Lung (tissue), 12 donors: Measurements from ENCODE around the gene SLC28A1. TPM values are rescaled to one million over a fixed set of nuclear protein-coding genes. Genes with fewer than 3 reads are reported as not detected.

Source experiments
- ATAC-seq: fragments of 200-7000 bp; cut with Tn5 transposase; one replicate; pipeline ENCODE4 v1.9.1; 2020; ENCODE audit warnings: moderate number of reproducible peaks; ENCODE audit not compliant: insufficient read depth, low FRiP score
- DNase-seq, 3 donors: peaks; one replicate each; pipeline ENCODE4 v3.0.0-alpha.2; 2013 to 2017
- H3K27ac ChIP-seq, 2 donors: one replicate each; pipeline ENCODE4 v1.5.1; 2013; ENCODE audit warnings: mild to moderate bottlenecking in 2 of 2, moderate library complexity in 2 of 2, control low read depth in 1 of 2, inconsistent platforms in 1 of 2, low read depth in 1 of 2, low read length in 1 of 2
- H3K27me3 ChIP-seq, 3 donors: one replicate each; pipeline ENCODE4 v1.5.1; 2013; ENCODE audit warnings: low read length in 2 of 3; ENCODE audit not compliant: control insufficient read depth in 3 of 3, insufficient read depth in 3 of 3
- H3K36me3 ChIP-seq, 4 donors: one replicate each; pipeline ENCODE4 v1.5.1; 2013; ENCODE audit warnings: low read length in 4 of 4, mild to moderate bottlenecking in 1 of 4, moderate library complexity in 1 of 4; ENCODE audit not compliant: control insufficient read depth in 4 of 4, insufficient read depth in 4 of 4
- H3K4me1 ChIP-seq, 5 donors: one replicate each; pipeline ENCODE4 v1.5.1; 2013; ENCODE audit warnings: low read length in 5 of 5, mild to moderate bottlenecking in 2 of 5, moderate library complexity in 1 of 5; ENCODE audit not compliant: control insufficient read depth in 5 of 5, insufficient read depth in 5 of 5
- H3K4me3 ChIP-seq: one replicate; pipeline ENCODE4 v1.5.1; 2013; ENCODE audit warnings: mild to moderate bottlenecking, control low read depth, moderate library complexity
- H3K9ac ChIP-seq, 2 donors: one replicate each; pipeline ENCODE4 v1.5.1; 2013; ENCODE audit warnings: low read length in 2 of 2, control low read depth in 1 of 2; ENCODE audit not compliant: insufficient read depth in 1 of 2
- H3K9me3 ChIP-seq, 4 donors: one replicate each; pipeline ENCODE4 v1.5.1; 2013; ENCODE audit warnings: low read length in 3 of 4, mild to moderate bottlenecking in 1 of 4, moderate library complexity in 1 of 4; ENCODE audit not compliant: control insufficient read depth in 4 of 4, insufficient read depth in 3 of 4
- WGBS, 2 donors: extraction: QIAGEN DNeasy Blood & Tissue Kit; methylation state at CpG; one replicate each; pipeline ENCODE4 v1.1.7; 2013; 5-methylcytosine and 5-hydroxymethylcytosine counted together
- polyA plus RNA-seq, 2 donors: library from polyadenylated mRNA; stranded (reverse); fragments of 200-250 nt; gene quantifications; one replicate each; pipeline ENCODE4 v1.2.1, GENCODE V29; 2013
- total RNA-seq, 2 donors: library from RNA; depleted of rRNA in 1 of 2; stranded (reverse); fragments of >200 nt in 1 of 2; gene quantifications; one replicate each; pipeline ENCODE4 v1.2.1, GENCODE V29; 2014 to 2021
- TF ChIP-seq, protein P1 (sequence below): IDR thresholded peaks from 2 replicates; pipeline ENCODE4 v1.5.1; 2012; ENCODE audit warnings: mild to moderate bottlenecking; ENCODE audit errors: control extremely low read depth, extremely low read depth
- donor health status: control.
- donor health status: control.
- donor health status: Bipolar disorder and iron deficiency.
- donor health status: healthy.
- donor health status: DM: yes; HTN: yes; CAD: no.

Gene SLC28A1
- total and polyA plus RNA-seq, 4 donors = 0.06 TPM; not detected in 3

DNA sequence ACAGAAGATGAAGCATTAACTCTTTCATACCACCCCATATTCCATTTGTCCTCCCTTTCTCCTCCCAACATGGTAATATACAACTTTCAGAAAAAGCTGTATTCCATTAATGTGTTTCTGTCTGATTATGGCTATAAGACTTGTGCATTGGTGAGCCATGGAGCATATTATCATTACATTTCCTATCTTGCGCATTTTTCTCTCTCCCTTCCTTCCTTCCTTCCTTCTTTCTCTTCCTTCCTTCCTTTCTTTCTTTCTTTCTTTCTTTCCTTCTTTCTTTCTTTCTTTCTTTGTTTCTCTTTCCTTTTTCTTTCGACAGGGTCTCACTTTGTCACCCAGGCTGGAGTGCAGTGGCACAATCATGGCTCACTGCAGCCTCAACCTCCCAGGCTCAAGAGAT, 71.7 kb downstream of the SLC28A1 start:
- TF ChIP-seq, protein P1, sequence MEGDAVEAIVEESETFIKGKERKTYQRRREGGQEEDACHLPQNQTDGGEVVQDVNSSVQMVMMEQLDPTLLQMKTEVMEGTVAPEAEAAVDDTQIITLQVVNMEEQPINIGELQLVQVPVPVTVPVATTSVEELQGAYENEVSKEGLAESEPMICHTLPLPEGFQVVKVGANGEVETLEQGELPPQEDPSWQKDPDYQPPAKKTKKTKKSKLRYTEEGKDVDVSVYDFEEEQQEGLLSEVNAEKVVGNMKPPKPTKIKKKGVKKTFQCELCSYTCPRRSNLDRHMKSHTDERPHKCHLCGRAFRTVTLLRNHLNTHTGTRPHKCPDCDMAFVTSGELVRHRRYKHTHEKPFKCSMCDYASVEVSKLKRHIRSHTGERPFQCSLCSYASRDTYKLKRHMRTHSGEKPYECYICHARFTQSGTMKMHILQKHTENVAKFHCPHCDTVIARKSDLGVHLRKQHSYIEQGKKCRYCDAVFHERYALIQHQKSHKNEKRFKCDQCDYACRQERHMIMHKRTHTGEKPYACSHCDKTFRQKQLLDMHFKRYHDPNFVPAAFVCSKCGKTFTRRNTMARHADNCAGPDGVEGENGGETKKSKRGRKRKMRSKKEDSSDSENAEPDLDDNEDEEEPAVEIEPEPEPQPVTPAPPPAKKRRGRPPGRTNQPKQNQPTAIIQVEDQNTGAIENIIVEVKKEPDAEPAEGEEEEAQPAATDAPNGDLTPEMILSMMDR = no peak
- no peak for DNase-seq
- Histone ChIP-seq H3K4me1 (peaks cover 0 to 5% (median 0%) of the 10 kb centered on the region in 5 donors), H3K36me3 (no peaks in the 10 kb centered on the region), H3K9me3 (peaks cover 0 to 2% (median 0%) of the 10 kb centered on the region in 4 donors), H3K27ac (no peak overlapping the region), H3K4me3 (no peak overlapping the region), H3K27me3 (no peaks in the 10 kb centered on the region), H3K9ac (no peak overlapping the region)
- no peak for ATAC-seq
- 75 to 79% methylated on average over 2 of the region's 2 CpGs for WGBS, 2 donors

DNA sequence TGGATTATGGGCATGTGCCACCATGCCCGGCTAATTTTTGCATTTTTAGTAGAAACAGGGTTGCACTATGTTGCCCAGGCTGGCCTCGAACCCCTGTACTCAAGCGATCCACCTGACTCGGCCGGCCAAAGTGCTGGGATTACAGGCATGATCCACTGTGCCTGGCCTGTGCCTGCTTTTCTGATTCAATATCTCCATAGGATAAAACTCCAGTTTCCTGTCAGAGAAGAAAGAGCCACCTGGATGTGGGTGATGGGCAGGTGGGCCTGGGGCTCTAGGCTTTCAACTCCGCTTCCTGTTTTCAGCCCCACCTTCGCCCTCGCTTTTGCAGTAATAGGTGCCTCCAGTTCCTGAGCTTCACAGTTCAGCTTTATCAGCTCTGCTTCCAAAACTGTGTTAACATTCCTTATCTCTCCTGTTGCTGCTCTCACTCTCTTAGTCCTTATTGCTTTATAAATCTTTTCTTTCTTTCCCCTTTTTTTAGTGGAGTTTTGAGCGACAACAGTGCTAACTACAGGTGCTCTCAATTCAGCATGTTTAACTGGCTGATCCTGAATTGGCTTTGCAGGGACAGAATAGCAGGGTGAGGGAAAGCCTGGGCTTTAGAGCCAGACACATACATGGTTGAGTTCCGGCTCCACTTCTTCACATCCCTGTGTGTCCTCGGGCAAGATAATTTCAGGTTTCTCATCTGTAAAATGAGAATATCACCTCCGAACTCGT, 76.1 kb downstream of the SLC28A1 start:
- peaks cover 0 to 2% (median 0%) of the 10 kb centered on the region in 5 donors for H3K4me1 ChIP-seq

DNA sequence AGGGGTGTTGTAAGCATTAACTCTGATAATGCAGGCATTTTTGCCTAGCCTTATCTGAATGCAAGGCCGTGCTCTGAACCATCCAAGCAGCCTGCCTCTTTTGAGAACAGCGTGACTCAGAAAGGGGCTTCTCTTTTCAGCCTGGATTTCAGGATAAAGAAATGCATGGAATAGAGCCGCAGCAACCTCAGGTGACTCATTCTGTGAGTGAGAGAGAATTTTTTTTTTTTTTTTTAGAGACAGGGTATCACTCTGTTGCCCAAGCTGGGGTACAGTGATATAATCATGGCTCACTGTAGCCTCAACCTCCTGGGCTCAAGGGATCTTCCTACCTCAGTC, 76.6 kb downstream of the SLC28A1 start:
- peaks cover 0 to 3% (median 1%) of the 10 kb centered on the region in 4 donors for H3K9me3 ChIP-seq
- ATAC-seq (no peak), DNase-seq (no peak)
- H3K4me3 ChIP-seq = no peak overlapping the region
- H3K27me3 ChIP-seq = no peaks in the 10 kb centered on the region
- H3K27ac ChIP-seq = no peak overlapping the region
- 93 to 98% methylated on average over 3 of the region's 3 CpGs for WGBS, 2 donors
- peak overlapping the region in 1 of 2 donors; percentile 28 for H3K9ac ChIP-seq
- TF ChIP-seq, protein P1 = no peak
- no peaks in the 10 kb centered on the region for H3K36me3 ChIP-seq
- no peaks in the 10 kb centered on the region for H3K4me1 ChIP-seq

More for the DNA sequence above, 76.1 kb downstream of the SLC28A1 start:
- ATAC-seq (no peak), DNase-seq (no peak)
- 89 to 93% methylated on average over 13 of the region's 13 CpGs for WGBS, 2 donors
- Histone ChIP-seq H3K4me3 (no peak overlapping the region), H3K27ac (no peak overlapping the region), H3K9me3 (peaks cover 0 to 3% (median 1%) of the 10 kb centered on the region in 4 donors), H3K27me3 (no peaks in the 10 kb centered on the region), H3K9ac (peak overlapping the region in 1 of 2 donors; percentile 28), H3K36me3 (no peaks in the 10 kb centered on the region)
- TF ChIP-seq, protein P1 = no peak

DNA sequence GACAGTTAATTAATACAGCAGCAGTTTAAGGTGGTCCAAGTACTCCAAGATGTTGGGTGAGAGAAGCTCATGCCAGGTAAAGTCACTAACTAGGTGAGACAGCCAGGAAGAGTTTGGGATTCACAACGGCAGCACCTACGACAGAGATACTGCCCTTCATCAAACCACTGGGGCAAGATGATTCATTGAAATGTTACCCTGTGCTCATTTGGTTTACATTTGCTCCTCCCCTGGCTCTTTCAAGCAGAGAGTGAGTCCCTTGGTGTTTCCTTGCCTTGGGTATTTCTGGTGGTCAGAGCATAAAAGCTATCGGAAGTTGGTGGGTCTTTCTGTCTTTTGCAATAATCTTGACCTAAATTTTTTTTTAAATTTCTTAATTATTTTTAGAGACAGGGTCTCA, 77.2 kb downstream of the SLC28A1 start:
- no peak for DNase-seq
- H3K27me3 ChIP-seq = no peaks in the 10 kb centered on the region

More for the DNA sequence above, 77.2 kb downstream of the SLC28A1 start:
- no peak overlapping the region for H3K27ac ChIP-seq
- H3K9me3 ChIP-seq = peaks cover 0 to 3% (median 1%) of the 10 kb centered on the region in 4 donors
- H3K4me1 ChIP-seq = no peaks in the 10 kb centered on the region
- no peak for ATAC-seq
- no peak overlapping the region for H3K9ac ChIP-seq
- H3K4me3 ChIP-seq = no peak overlapping the region
- TF ChIP-seq, protein P1 = no peak
- no peaks in the 10 kb centered on the region for H3K36me3 ChIP-seq
- 86 to 92% methylated on average over 3 of the region's 3 CpGs for WGBS, 2 donors
